Hepatocyte (in vitro differentiated cells): Measurements from ENCODE around the gene PKNOX2.

Experiments
- CTCF ChIP-seq: fragments of 200-600 bp; sonication (generic); IDR thresholded peaks from 2 replicates; pipeline ENCODE4 v1.5.1; 2016; ENCODE audit warnings: antibody characterized with exemption, mild to moderate bottlenecking; ENCODE audit not compliant: poor library complexity
- EZH2 ChIP-seq: fragments of 200-600 bp; sonication (generic); IDR thresholded peaks from 2 replicates; pipeline ENCODE4 v1.6.1; 2016; ENCODE audit warnings: antibody characterized with exemption, mild to moderate bottlenecking, borderline replicate concordance

DNA sequence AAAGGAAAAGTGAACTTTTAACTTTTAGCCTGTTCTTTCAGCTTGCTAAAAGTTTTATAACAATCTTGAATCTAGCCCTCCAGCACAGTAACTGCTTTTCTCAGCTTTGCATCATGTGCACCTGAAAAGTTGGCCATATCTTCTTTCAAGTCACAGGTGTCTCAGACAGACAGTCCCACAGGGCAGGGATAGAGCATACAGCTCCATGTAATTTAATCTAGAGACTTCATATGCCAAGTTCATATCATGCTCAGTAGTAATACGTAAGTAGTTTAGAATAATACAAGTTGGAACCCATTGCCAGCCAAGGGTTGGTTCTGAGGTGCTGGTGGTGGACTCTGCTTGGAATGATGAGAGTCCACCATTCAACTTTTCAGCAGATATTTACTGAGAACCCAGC is 68.6 kb downstream of the PKNOX2 start:
- TF ChIP-seq CTCF = no peak
- no peak for TF ChIP-seq EZH2
